H1 (cell line): ENCODE data around the gene GDF15. TPM values are rescaled to one million over a fixed set of nuclear protein-coding genes. Genes with fewer than 3 reads are reported as not detected.

ENCODE experiments used
- ATF2 ChIP-seq: IDR thresholded peaks from 2 replicates; pipeline ENCODE4 v1.6.1; 2012; ENCODE audit warnings: low read length, inconsistent platforms
- polyA plus RNA-seq, 7 experiments: library from polyadenylated mRNA; depleted of rRNA in 3 of 7; stranded (reverse) in 5 of 7; unstranded in 2 of 7; fragments of >200 nt in 5 of 7; fragments of 200-250 nt in 2 of 7; gene quantifications; 1 replicate in 5 of 7; 2 replicates in 1 of 7; 4 replicates in 1 of 7; pipeline versions ENCODE4 v1.2.1 to v1.2.3, GENCODE V29; 2011 to 2013; ENCODE audit warnings: missing spikeins in 2 of 7, mixed read lengths in 2 of 7
- total RNA-seq: library from RNA; stranded (reverse); fragmentation: NEBNext Ultra II Directional; extraction: Animal tissue kit (Norgen Biotek cat#: 25700); gene quantifications from 2 replicates; pipeline ENCODE4 v1.2.1, GENCODE V29; 2021

GDF15 gene
- total and polyA plus RNA-seq, 2 of the 8 experiments (the other 6 are each of a cell fraction or from before 2014, with no cell fraction given): 4.1 to 8.5 TPM

DNA sequence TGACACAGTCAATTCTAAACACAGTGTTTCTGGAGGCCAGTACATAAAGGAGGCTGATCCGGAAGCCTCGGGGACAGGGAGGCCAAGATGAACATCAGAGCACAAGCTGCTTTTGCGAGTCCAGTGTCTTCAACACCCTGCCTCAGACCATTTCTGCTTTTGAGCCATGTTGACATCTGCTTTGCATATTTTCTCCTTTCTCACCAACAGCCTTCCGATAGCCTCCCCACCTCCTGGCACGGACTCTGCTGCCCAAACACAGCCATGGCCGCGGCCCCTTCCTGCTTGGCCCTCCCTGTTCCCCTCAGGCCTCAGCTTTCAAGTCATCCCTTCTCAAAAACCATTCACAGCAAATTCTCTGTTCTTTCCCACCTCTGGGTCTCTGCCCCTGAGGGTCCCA lies 7.9 kb downstream of the GDF15 start (continued):
- no peak for TF ChIP-seq ATF2
